ENCODE results near the gene C1S. TPM values are rescaled to one million over a fixed set of nuclear protein-coding genes. Genes with fewer than 3 reads are reported as not detected.

C1S gene
- total and polyA plus RNA-seq, 8 donors, result 61.6 to 404 (median 174) TPM

DNA sequence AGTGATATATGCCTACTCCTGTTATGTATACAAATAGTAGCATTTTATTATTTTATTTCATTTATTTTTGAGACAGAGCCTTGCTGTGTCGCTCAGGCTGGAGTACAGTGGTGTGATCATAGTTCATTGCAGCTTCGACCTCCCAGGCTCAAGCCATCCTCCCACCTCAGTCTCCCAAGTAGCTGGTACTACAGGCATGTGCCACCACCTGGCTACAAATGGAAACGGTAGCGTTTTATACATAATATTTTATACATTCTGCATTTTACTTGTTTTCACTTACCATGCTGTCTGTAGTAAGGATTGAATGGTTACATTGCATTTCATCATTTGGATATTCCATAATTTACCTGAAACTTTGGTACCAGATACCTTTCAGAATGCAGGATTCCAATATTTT is 17.6 kb downstream of the C1S start:
- H3K27ac ChIP-seq, result no peak overlapping the region
- 53 to 69% (median 56%) methylated on average over 4 of the region's 4 CpGs for WGBS, 5 donors
- no peaks in the 10 kb centered on the region for H3K27me3 ChIP-seq
- DNase-seq, result no peak
- peaks cover 7 to 29% (median 29%) of the 10 kb centered on the region in 4 donors for H3K36me3 ChIP-seq
- intact Hi-C loops (cut with DNase I; ENCODE audit: low total_unique reads), result no loop called here
- no peaks in the 10 kb centered on the region for H3K9me3 ChIP-seq
- TF ChIP-seq POLR2A (IDR thresholded peaks at IDR 0.05) (no peak), EP300 (IDR thresholded peaks at IDR 0.05) (no peak), POLR2AphosphoS5 (IDR thresholded peaks at IDR 0.05) (no peak)
- TF ChIP-seq, protein P1, sequence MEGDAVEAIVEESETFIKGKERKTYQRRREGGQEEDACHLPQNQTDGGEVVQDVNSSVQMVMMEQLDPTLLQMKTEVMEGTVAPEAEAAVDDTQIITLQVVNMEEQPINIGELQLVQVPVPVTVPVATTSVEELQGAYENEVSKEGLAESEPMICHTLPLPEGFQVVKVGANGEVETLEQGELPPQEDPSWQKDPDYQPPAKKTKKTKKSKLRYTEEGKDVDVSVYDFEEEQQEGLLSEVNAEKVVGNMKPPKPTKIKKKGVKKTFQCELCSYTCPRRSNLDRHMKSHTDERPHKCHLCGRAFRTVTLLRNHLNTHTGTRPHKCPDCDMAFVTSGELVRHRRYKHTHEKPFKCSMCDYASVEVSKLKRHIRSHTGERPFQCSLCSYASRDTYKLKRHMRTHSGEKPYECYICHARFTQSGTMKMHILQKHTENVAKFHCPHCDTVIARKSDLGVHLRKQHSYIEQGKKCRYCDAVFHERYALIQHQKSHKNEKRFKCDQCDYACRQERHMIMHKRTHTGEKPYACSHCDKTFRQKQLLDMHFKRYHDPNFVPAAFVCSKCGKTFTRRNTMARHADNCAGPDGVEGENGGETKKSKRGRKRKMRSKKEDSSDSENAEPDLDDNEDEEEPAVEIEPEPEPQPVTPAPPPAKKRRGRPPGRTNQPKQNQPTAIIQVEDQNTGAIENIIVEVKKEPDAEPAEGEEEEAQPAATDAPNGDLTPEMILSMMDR (IDR thresholded peaks at IDR 0.05), result no peak
- H3K4me1 ChIP-seq, result peaks cover 8 to 22% (median 15%) of the 10 kb centered on the region in 4 donors
- no peak overlapping the region for H3K4me3 ChIP-seq

DNA sequence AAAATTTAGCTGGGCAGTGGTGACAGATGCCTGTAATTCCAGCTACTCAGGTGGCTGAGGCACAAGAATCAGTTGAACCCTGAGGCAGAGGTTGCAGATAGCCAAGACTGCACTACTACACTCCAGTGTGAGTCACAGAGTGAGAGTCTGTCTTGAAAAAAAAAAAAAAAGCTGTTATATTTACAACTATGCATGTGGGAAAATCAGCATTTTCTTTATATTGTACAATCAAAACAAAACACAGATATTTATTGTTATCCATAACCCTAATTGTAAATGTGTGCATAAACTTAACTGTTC is 19.3 kb downstream of the C1S start:
- Histone ChIP-seq H3K9me3 (no peaks in the 10 kb centered on the region), H3K4me3 (no peak overlapping the region), H3K36me3 (peaks cover 7 to 36% (median 35%) of the 10 kb centered on the region in 4 donors), H3K27ac (peak overlapping the region; percentile 33 to 82 (median 75)), H3K27me3 (no peaks in the 10 kb centered on the region), H3K4me1 (peaks cover 8 to 22% (median 15%) of the 10 kb centered on the region in 4 donors)
- no peak for DNase-seq
- intact Hi-C loops (cut with DNase I; ENCODE audit: low total_unique reads), result no loop called here
- TF ChIP-seq POLR2A (IDR thresholded peaks at IDR 0.05) (no peak), POLR2AphosphoS5 (IDR thresholded peaks at IDR 0.05) (no peak), EP300 (IDR thresholded peaks at IDR 0.05) (no peak)
- TF ChIP-seq, protein P1 (IDR thresholded peaks at IDR 0.05), result no peak

DNA sequence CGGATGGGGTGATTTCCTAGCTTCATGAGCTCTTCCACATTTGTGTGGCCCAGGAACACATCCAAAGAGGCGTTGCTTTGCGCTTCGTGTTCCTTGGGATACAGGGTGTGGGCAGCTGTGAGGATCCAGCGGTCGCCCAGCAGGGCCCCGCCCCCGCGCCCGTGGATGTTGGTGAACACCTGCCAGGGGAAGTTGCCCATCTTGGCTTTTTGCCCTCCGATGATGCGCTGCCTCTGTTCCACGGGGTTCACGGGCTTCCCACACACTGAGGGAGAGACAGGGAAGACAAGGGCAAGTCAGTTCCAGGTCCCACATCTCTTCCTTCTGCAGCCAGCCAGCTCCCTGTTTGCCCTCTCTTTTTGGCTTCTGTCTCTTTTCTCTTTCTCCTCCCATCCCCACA is 20.5 kb downstream of the C1S start:
- Histone ChIP-seq H3K4me1 (peaks cover 8 to 22% (median 15%) of the 10 kb centered on the region in 4 donors), H3K9me3 (no peaks in the 10 kb centered on the region), H3K36me3 (peaks cover 15 to 48% (median 46%) of the 10 kb centered on the region in 4 donors), H3K4me3 (no peak overlapping the region), H3K27me3 (no peaks in the 10 kb centered on the region), H3K27ac (peak overlapping the region in 3 of 5 donors; percentile 47 to 82 (median 79))
- 79 to 88% (median 84%) methylated on average over 14 of the region's 14 CpGs for WGBS, 5 donors
- no peak for DNase-seq
- intact Hi-C loops (cut with DNase I; ENCODE audit: low total_unique reads), result no loop called here
- TF ChIP-seq EP300 (IDR thresholded peaks at IDR 0.05) (no peak), POLR2AphosphoS5 (IDR thresholded peaks at IDR 0.05) (no peak), POLR2A (IDR thresholded peaks at IDR 0.05) (no peak)
- TF ChIP-seq, protein P1 (IDR thresholded peaks at IDR 0.05), result no peak

DNA sequence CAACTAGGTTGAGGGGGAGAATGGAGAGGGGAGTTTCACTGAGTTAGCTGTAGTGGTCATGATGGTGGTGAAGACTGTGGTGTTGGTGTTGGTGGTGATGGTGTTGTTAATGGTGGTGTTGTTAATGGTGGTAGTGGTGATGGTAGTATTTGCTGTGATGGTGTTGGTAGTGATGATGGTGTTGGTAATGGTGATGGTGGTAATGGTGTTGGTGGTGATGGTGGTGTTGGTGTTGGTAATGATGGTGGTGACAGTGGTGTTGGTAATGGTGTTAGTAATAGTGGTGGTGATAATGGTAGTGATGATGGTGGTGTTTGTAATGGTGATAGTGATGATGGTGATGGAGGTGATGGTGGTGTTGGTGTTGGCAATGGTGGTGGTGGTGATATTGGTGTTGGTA is 22.6 kb downstream of the C1S start:
- TF ChIP-seq POLR2A (IDR thresholded peaks at IDR 0.05) (no peak), POLR2AphosphoS5 (IDR thresholded peaks at IDR 0.05) (no peak), EP300 (IDR thresholded peaks at IDR 0.05) (no peak)
- TF ChIP-seq, protein P1 (IDR thresholded peaks at IDR 0.05), result no peak
- DNase-seq, result no peak
- H3K36me3 ChIP-seq, result peaks cover 15 to 68% (median 67%) of the 10 kb centered on the region in 4 donors
- H3K9me3 ChIP-seq, result no peaks in the 10 kb centered on the region
- H3K4me3 ChIP-seq, result no peak overlapping the region
- H3K4me1 ChIP-seq, result peaks cover 8 to 22% (median 15%) of the 10 kb centered on the region in 4 donors
- H3K27me3 ChIP-seq, result no peaks in the 10 kb centered on the region
- intact Hi-C loops (cut with DNase I; ENCODE audit: low total_unique reads), result no loop called here
- no peak overlapping the region for H3K27ac ChIP-seq

Measured in stomach (tissue), 9 donors.